GM19351 (cell line): Measurements from ENCODE around the gene GPX1.

Experiments
- ATAC-seq: cut with Tn5 transposase; IDR thresholded peaks from one replicate; pipeline ENCODE4 v1.9.1; 2021; ENCODE audit warnings: mild to moderate bottlenecking, moderate library complexity; ENCODE audit not compliant: unreplicated experiment

Gene GPX1

GRCh38 chr3:49313896-49314688, 44.1 kb downstream of the GPX1 start:
- no peak for ATAC-seq

- no peak for ATAC-seq
Measured at GRCh38 chr3:49311283-49311682, 46.9 kb downstream of the GPX1 start.

GRCh38 chr3:49310677-49311076, 47.5 kb downstream of the GPX1 start:
- ATAC-seq: no peak
